ENCODE measurements around the gene UBE3B. TPM values are rescaled to one million over a fixed set of nuclear protein-coding genes. Genes with fewer than 3 reads are reported as not detected.

UBE3B gene
- total and polyA plus RNA-seq, 2 donors (not counting 1 experiment from before 2014, with no cell fraction given): 27.2 to 52.1 TPM

GRCh38 chr12:109513051-109513450, 35.6 kb downstream of the UBE3B start:
- CTCF ChIA-PET: no interaction called here
- no peaks in the 10 kb centered on the region for H3K9me3 Mint-ChIP-seq (ENCODE audit: insufficient read depth)
- no peaks in the 10 kb centered on the region for H3K4me1 Mint-ChIP-seq
- Histone ChIP-seq H3K79me2 (ENCODE audit: control insufficient read depth, insufficient read depth, low read length) (no peaks in the 10 kb centered on the region), H3K4me2 (replicated peaks; ENCODE audit: low read depth, low read length, poor library complexity, severe bottlenecking) (no peak overlapping the region), H3K4me3 (ENCODE audit: control extremely low read depth in 1 of 5, extremely low read depth in 1 of 5, insufficient read depth in 1 of 5, low read depth in 2 of 5, low read length in 4 of 5) (no peak overlapping the region), H3K27me3 (replicated peaks in 1 of 4; ENCODE audit: control extremely low read depth in 1 of 4, control insufficient read depth in 3 of 4, insufficient read depth in 4 of 4, low read length in 3 of 4) (no peaks in the 10 kb centered on the region), H3K9ac (ENCODE audit: low read length) (no peak overlapping the region), H4K20me1 (ENCODE audit: control insufficient read depth, insufficient read depth, low read length, poor library complexity, severe bottlenecking) (no peaks in the 10 kb centered on the region), H3K36me3 (replicated peaks in 1 of 2; ENCODE audit: control extremely low read depth in 1 of 2, control insufficient read depth in 1 of 2, extremely low read depth in 1 of 2, insufficient read depth in 2 of 2, low read length in 1 of 2) (peaks cover 18 to 75% of the 10 kb centered on the region in 2 experiments), H3K27ac (ENCODE audit: low read length in 2 of 2) (no peak overlapping the region), H3K4me1 (ENCODE audit: control insufficient read depth in 2 of 2, insufficient read depth in 2 of 2, low read length in 2 of 2) (no peaks in the 10 kb centered on the region), H3K9me3 (ENCODE audit: control extremely low read depth in 1 of 3, control insufficient read depth in 2 of 3, insufficient read depth in 1 of 3, low read length in 2 of 3) (no peaks in the 10 kb centered on the region), H2AFZ (ENCODE audit: insufficient read depth, low read depth, low read length, poor library complexity, severe bottlenecking) (no peak overlapping the region)
- no peaks in the 10 kb centered on the region for H3K27me3 Mint-ChIP-seq
- POLR2A ChIA-PET: no interaction called here
- H3K4me3 Mint-ChIP-seq: no peak overlapping the region
- DNase-seq: no peak
- no peak for TF ChIP-seq EZH2 (IDR thresholded peaks at IDR 0.05; ENCODE audit: borderline replicate concordance, insufficient read depth, low read depth, low read length, poor library complexity, severe bottlenecking)
- no peak for TF ChIP-seq CTCF (IDR thresholded peaks at IDR 0.05)
- no peak for ATAC-seq (ENCODE audit: low read depth)
- no peak overlapping the region for H3K27ac Mint-ChIP-seq
- intact Hi-C loops (cut with micrococcal nuclease): no loop called here
- WGBS (ENCODE audit: insufficient coverage): 92% methylated on average over 5 of the region's 8 CpGs

- TF ChIP-seq CTCF (IDR thresholded peaks at IDR 0.05) (no peak), EZH2 (IDR thresholded peaks at IDR 0.05; ENCODE audit: borderline replicate concordance, insufficient read depth, low read depth, low read length, poor library complexity, severe bottlenecking) (no peak)
- ChIA-PET POLR2A (no interaction called here), CTCF (no interaction called here)
Measured at GRCh38 chr12:109513977-109514376, 36.5 kb downstream of the UBE3B start.

More at GRCh38 chr12:109513977-109514376, 36.5 kb downstream of the UBE3B start:
- Histone ChIP-seq H3K27me3 (replicated peaks in 1 of 4; ENCODE audit: control extremely low read depth in 1 of 4, control insufficient read depth in 3 of 4, insufficient read depth in 4 of 4, low read length in 3 of 4) (no peaks in the 10 kb centered on the region), H4K20me1 (ENCODE audit: control insufficient read depth, insufficient read depth, low read length, poor library complexity, severe bottlenecking) (no peaks in the 10 kb centered on the region), H3K4me3 (ENCODE audit: control extremely low read depth in 1 of 5, extremely low read depth in 1 of 5, insufficient read depth in 1 of 5, low read depth in 2 of 5, low read length in 4 of 5) (no peak overlapping the region), H3K36me3 (replicated peaks in 1 of 2; ENCODE audit: control extremely low read depth in 1 of 2, control insufficient read depth in 1 of 2, extremely low read depth in 1 of 2, insufficient read depth in 2 of 2, low read length in 1 of 2) (peaks cover 16 to 75% of the 10 kb centered on the region in 2 experiments), H3K9ac (ENCODE audit: low read length) (no peak overlapping the region), H2AFZ (ENCODE audit: insufficient read depth, low read depth, low read length, poor library complexity, severe bottlenecking) (no peak overlapping the region), H3K4me2 (replicated peaks; ENCODE audit: low read depth, low read length, poor library complexity, severe bottlenecking) (no peak overlapping the region), H3K4me1 (ENCODE audit: control insufficient read depth in 2 of 2, insufficient read depth in 2 of 2, low read length in 2 of 2) (no peaks in the 10 kb centered on the region), H3K9me3 (ENCODE audit: control extremely low read depth in 1 of 3, control insufficient read depth in 2 of 3, insufficient read depth in 1 of 3, low read length in 2 of 3) (no peaks in the 10 kb centered on the region), H3K79me2 (ENCODE audit: control insufficient read depth, insufficient read depth, low read length) (no peaks in the 10 kb centered on the region), H3K27ac (ENCODE audit: low read length in 2 of 2) (no peak overlapping the region)
- ATAC-seq (ENCODE audit: low read depth): no peak
- intact Hi-C loops (cut with micrococcal nuclease): no loop called here
- WGBS (ENCODE audit: insufficient coverage): 94% methylated on average over 3 of the region's 4 CpGs
- DNase-seq: no peak
- no peak overlapping the region for H3K4me3 Mint-ChIP-seq
- no peaks in the 10 kb centered on the region for H3K9me3 Mint-ChIP-seq (ENCODE audit: insufficient read depth)
- H3K27me3 Mint-ChIP-seq: no peaks in the 10 kb centered on the region
- no peak overlapping the region for H3K27ac Mint-ChIP-seq
- H3K4me1 Mint-ChIP-seq: no peaks in the 10 kb centered on the region

Data from B cell (primary cell).